GM13977 (cell line): ENCODE results near the gene SYNRG.

Experiments used
- DNase-seq: peaks from one replicate; pipeline ENCODE4 v3.0.0; 2012; ENCODE audit warnings: low spot score
- in situ Hi-C: fragments of 300-500 bp; cut with MboI; formaldehyde crosslinking; loops from one replicate; pipeline ENCODE4 v1.12.0; 2022; ENCODE audit warnings: low sequenced_read_pairs, low pct_unique_long_range_greater_than_20kb, mixed read lengths, inconsistent platforms; ENCODE audit not compliant: unreplicated experiment
- TF ChIP-seq, protein P1 (sequence below): IDR thresholded peaks from 2 replicates; pipeline ENCODE4 v1.5.1; 2012; ENCODE audit warnings: mild to moderate bottlenecking, control low read depth; ENCODE audit not compliant: insufficient read depth; ENCODE audit errors: extremely low read depth, missing control alignments

SYNRG gene

DNA sequence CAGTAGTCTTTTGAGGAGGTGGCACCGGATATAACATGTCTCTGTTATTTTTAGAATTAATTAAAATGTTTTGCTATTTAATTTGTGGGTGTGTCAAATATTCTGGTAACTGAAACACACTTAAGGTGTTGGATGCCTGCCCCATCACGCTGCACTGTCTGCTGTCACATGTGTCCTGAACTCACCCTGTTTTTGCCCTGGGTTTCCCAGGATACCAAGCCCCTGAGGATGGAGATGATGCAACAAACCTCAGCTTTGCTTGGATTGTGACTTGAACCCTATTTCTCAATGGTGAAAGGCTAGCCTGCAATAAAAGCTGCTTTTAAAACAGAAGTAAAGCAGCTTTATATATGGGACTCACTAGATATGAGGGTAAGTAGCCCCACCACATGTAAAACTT is 131.0 kb downstream of the SYNRG start:
- DNase-seq: no peak
- TF ChIP-seq, protein P1, sequence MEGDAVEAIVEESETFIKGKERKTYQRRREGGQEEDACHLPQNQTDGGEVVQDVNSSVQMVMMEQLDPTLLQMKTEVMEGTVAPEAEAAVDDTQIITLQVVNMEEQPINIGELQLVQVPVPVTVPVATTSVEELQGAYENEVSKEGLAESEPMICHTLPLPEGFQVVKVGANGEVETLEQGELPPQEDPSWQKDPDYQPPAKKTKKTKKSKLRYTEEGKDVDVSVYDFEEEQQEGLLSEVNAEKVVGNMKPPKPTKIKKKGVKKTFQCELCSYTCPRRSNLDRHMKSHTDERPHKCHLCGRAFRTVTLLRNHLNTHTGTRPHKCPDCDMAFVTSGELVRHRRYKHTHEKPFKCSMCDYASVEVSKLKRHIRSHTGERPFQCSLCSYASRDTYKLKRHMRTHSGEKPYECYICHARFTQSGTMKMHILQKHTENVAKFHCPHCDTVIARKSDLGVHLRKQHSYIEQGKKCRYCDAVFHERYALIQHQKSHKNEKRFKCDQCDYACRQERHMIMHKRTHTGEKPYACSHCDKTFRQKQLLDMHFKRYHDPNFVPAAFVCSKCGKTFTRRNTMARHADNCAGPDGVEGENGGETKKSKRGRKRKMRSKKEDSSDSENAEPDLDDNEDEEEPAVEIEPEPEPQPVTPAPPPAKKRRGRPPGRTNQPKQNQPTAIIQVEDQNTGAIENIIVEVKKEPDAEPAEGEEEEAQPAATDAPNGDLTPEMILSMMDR: no peak
- in situ Hi-C loops: no loop called here

DNA sequence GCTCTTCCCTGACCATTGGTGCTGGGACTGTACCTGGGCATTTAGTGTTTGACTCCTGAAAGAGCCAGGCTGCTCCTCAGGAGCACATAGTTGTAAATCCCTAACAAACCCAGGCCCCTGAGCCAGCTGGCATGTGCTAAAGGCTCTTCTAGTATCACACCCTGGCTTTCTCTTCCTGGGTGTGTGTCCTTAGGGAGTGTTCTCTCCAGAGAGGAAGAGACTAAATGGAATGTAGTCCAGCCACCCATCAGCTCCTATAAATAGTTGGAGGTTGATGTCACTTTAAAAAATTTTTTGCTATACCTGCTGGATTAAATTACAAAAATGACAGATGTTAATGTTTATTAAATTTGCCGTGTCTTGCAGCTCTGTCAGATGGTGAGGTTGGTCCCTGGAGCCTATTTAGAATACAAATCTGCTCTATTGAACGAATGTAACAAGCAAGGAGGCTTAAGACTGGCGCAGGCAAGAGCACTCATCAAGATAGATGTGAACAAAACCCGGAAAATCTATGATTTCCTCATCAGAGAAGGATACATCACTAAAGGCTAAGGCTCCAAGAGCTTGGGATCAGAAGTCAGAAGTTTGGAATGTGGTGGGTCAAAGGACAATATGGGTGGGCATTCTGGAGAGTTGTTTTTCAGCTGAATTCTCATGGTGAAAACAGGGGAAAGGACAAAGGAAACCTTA is 132.6 kb downstream of the SYNRG start:
- TF ChIP-seq, protein P1: no peak
- DNase-seq: no peak
- in situ Hi-C loops: no loop called here

DNA sequence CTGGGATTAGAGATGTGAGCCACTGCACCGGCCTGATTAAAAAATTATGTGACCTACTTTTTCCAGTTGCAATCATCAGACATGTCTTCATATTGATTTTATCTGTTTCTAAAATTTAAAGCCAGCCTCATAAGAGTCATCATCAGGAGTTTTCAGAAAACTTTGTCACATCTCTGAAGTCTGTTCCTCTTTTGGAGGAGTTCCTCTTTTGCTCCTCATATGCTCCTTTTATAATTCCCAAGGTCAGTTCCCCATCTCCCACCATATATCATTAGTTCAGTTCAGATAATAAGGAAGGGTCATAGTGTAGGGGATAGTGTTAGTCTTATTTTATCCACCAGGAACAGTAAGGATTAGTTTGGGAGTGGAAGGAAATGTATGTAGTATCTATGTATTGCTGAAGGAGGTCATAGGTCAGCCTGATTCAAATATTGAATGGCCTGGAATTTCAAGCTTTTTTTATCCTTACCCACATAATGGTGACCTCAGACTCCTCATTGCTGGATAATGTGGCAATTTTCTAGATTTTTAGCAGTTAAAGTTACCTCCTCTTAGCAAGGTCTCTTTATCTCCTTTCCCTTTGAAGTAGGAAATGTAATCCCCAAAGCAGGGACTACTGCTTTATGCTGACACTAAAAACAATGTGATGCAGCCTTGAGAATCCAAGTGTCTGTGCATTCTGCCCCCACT is 133.3 kb downstream of the SYNRG start:
- DNase-seq: no peak
- in situ Hi-C loops: no loop called here
- TF ChIP-seq, protein P1: no peak

DNA sequence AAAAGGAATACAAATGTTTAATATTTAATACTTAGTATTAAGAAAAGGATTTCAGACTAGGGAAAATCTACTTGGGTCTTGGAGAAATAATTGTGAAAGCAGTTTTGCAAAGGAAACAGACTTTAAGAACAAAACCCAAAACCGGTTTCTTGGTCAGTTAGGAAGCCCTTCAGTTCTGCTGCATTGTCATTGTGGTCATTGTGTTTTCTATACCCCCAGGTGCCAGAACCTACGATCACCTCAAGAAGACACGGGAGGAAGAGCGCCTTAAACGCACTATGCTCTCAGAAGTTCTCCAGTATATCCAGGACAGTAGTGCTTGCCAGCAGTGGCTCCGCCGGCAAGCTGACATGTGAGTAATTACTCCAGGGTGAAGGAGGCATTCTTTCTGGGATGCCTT is 139.0 kb downstream of the SYNRG start:
- no peak for DNase-seq
- in situ Hi-C loops: no loop called here
- TF ChIP-seq, protein P1: no peak

DNA sequence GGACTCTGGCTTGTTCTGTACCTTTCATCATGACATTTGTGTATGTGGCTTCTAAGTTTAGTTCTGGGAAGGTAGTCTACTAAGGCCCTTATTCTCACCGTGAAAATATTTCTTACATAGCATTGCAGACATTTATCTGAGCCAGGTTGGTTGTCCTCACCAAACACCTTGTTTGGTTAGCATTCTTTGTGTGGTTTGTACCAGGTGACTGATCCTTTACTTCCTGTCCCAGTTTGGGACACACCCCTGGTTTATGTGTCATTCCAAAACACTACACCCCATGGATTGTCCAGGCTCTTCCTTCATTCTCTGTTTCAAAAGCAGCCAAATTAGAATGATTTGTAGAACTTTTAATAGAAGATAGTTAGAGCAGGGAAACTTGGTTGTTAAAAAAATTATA is 142.7 kb downstream of the SYNRG start:
- in situ Hi-C loops: no loop called here
- no peak for DNase-seq

DNA sequence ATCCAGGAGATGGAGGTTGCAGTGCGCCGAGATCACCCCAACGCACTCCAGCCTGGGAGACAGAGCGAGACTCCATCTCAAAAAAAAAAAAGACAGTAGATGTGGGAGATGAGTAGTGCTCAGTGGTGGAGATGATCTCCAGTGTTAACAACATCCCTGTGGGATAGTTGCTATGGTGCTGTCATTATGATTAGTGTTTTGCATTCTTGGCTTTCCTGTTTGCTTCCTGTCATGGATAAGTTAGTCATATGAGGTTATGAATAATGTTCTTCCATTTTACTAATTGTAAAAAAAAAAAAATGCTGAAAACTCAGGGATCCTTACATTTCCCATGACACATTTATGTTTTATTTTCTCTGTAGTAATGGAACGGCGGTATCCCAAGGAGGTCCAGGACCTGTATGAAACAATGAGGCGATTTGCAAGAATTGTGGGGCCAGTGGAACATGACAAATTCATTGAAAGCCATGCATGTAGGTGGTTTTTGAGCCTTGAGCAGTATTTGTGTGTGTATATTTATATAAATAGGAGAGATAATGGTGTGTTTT is 144.1 kb downstream of the SYNRG start:
- TF ChIP-seq, protein P1: no peak
- no peak for DNase-seq
- in situ Hi-C loops: no loop called here

More for the DNA sequence above, 142.7 kb downstream of the SYNRG start:
- TF ChIP-seq, protein P1: no peak
